NCI-H2196 treated with DMSO at 0.1 percent for 48 hours (cell line): ENCODE data around the gene DYRK1A.

Experiments
- DNase-seq: peaks from one replicate; lab custom pipeline; 2025; ENCODE audit not compliant: unreplicated experiment; lab: John Stamatoyannopoulos, UW

Gene DYRK1A

GRCh38 chr21:37384416-37384815 lies 17.8 kb downstream of the DYRK1A start:
- no peak for DNase-seq

DNA sequence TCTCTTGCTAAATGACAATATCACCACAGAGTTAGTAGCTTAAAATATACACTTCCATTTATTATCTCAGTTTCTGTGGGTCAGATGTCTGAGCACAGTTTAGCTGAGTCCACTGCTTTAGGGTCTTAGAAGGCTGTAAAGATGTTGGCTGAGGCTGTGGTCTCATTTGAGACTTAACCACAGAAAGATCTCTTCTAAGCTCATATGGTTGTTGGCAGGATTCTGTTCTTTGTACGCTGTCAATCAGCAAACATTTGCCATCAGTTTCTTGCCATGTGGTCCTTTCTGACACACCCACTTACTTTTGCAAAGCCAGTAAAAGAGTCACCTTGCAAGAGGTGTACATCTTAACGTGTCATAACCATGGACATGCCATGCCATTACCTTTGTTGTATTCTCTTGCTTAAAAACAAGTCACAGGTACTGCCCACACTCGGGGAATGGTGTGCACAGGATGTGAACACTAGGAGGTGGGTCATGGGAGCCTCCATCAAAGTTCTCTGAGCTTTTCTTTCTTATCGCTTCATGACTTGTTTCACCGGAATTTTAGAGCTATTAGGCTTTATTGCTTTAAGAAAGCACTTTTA lies 18.7 kb downstream of the DYRK1A start:
- no peak for DNase-seq

- DNase-seq, result no peak
Observed at GRCh38 chr21:37386151-37386550, 19.6 kb downstream of the DYRK1A start.

- no peak for DNase-seq
Observed at GRCh38 chr21:37389456-37389855, 22.9 kb downstream of the DYRK1A start.

DNA sequence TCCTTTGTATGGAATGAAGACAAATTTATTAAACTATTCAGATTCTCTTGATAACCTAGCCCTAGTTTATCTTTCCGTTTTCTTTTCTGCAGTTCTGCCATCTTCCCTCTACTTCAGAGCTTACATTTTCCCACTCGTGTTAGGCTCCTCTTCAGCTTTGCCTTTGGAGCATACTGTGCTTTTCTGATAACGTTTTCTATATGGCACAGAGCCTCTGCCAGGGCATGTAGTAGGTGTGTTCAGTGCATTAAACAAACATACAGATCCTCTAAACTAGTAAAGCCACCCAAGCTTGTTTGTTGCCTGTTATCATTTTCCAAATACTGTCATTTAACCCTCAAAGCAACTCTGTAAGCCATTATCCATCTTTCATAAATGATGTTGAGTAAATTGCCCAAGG lies 25.1 kb downstream of the DYRK1A start:
- no peak for DNase-seq

DNA sequence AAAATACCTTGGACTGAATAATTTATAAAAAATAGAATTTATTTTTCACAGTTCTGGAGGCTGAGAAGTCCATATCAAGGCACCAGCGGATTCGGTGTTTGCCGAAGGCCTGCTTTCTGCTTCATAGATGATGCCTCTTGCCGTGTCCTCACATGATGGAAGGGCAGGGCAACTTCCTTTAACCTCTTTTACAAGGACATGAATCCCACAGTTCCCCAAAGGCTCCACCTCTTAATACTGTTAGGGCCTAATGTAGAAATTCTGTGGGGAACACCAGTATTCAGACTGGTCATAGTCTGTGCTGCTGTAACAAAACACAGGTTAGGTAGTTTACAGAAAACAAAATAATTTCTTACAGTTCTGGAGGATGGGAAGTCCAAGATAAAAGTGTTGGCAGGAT lies 25.9 kb downstream of the DYRK1A start:
- no peak for DNase-seq

GRCh38 chr21:37393030-37393429 lies 26.5 kb downstream of the DYRK1A start:
- no peak for DNase-seq

DNA sequence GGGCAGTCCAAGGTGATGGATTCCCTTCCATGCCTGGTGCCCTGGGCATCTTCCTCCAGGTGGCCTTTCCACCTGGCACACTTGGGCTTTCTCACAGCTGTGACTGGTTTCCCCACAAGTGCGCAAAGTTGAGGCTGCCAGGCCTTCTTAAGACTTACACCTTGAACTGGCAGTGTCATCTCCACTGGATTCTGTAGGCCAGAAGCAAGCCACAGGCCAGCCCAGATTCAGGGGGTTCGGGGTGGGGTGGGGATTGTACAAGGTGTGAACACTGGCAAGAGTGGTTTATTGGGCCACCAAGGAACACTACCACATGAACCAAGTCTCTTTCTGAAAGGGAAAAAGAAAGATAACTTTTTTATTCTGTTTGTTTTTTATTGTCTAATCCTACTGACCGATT lies 27.2 kb downstream of the DYRK1A start:
- no peak for DNase-seq

DNA sequence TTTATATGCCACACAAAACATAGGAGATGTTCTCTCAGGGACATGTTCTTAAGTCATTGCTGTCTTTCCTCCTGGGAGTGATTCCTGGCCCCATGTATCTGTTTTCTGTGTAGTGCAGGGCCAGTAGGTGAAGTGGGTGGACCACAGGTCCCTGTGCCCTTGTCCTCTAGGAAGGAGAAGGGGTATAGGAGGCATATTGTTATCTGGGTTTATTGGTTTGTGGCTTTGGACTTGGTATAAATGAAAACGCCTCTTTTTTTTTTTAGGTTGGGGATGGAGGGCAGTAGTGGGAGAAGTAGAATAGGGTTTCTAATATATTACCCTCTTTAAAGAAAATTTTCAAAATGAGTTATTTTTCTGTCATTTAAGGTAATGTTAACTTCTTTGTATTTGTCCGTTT lies 29.4 kb downstream of the DYRK1A start:
- no peak for DNase-seq

DNA sequence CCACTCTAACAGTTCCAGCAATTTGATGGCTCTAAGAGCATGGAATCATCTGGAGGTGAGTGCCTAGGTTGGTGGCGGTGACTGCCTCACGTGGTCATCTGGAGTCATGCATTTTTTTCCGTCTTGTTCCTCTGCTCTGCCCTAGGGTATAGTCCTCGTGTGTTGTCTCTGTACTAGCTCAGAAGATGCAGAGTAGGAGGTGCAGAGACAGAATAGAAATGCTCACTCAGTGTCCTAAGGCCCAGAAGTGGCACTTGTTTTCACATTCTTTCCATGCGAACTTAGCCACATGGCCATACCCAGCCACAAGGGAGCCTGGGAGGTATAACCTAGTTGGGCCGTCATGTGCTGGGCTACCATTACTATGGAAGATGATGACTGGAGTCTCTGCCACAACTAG lies 30.3 kb downstream of the DYRK1A start:
- DNase-seq, result no peak

DNA sequence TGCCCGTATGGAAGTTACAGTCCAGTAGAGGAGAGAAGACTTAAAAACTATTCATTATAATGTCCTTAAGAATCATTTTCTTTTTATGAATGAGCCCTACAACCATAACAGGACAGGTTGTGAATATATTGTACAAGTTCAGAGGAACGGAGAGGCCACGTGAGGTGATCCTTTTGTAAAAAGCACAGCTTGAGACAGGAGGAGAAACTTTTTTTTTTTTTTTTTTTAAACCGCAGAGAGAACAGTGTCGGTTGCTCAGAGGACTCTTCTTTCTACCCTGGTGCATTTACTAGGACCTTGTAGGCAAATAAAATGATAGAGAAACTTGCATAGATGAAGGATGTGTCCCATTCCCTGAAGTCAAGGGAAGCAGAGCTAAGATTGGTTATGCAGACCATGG lies 32.1 kb downstream of the DYRK1A start:
- DNase-seq, result no peak

DNA sequence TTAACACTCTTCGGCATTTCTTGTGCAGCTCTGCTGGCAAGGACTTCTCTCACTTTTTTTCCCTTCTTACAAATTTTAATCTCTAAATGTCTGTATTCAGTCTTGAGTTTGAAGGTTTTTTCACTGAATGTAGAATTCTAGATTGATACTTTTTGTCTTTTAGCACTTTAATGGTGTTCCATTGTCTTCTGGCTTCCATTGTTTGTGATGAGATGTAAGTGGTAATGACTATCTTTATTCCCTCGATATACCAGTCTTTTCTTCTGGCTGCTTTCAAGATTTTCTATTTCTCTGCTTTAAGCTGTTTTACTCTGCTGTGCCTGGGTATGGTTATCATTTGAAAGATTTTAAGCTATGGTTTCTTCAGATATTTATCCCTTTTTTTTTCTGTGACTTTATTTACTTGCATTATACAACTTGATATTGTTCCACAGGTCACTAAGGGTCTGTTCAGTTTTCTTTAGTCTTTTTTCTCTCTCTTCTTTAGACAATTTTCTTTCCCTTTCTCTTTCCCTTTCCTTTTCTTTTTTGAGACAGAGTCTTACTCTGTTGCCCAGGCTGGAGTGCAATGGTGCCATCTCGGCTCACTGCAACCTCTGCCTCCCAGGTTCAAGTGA lies 35.8 kb downstream of the DYRK1A start:
- DNase-seq, result no peak

GRCh38 chr21:37405629-37406028 lies 39.1 kb downstream of the DYRK1A start:
- DNase-seq, result no peak

- no peak for DNase-seq
Observed at GRCh38 chr21:37407719-37408420, 41.3 kb downstream of the DYRK1A start.

DNA sequence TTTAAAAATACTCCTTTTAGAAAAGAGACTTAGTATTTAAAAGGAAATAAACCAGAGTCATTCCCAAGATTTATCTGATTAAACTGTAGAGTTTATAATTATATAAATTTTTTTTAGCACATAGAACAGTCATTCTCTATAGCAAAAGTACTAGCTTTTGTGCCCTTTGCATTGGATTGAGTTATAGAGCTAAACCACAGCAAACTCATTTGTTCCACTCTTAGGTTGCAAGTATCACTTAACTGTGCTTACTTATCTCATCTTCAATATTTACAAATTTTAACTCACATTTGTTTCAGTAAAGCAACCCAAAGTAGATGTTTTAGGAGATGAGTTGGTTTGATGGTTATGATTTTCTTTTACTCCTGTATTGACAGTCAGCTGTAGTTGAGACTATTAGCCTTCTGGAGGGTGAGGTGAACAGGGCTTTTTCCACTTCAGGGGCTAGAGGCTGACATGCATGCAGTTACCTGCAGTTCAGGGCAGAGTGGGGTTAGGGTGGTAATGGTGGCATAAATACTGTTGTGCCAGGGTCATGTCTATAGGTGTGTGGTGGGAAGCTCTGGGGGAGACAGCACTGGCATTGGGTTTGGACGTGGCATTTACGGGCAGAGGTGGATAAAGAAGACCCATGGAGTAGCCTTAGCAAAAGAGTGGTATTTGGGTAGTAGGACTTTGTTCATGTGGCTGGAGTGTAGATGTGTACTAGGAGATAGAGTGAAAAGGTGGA lies 42.1 kb downstream of the DYRK1A start:
- no peak for DNase-seq

DNA sequence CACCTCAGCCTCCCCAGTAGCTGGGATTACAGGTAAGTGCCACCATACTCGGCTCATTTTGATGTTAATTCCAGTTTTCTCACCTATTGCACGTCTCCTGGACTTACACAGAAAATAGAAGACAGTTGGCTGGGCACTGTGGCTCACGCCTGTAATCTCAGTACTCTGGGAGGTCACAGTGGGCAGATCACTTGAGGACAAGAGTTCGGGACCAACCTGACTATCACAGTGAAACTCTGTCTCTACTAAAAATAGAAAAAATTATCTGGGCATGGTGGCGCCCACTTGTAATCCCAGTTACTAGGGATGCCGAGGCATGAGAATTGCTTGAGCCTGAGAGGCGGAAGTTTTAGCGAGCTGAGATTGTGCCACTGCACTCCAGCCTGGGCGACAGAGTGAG lies 44.1 kb downstream of the DYRK1A start:
- no peak for DNase-seq

DNA sequence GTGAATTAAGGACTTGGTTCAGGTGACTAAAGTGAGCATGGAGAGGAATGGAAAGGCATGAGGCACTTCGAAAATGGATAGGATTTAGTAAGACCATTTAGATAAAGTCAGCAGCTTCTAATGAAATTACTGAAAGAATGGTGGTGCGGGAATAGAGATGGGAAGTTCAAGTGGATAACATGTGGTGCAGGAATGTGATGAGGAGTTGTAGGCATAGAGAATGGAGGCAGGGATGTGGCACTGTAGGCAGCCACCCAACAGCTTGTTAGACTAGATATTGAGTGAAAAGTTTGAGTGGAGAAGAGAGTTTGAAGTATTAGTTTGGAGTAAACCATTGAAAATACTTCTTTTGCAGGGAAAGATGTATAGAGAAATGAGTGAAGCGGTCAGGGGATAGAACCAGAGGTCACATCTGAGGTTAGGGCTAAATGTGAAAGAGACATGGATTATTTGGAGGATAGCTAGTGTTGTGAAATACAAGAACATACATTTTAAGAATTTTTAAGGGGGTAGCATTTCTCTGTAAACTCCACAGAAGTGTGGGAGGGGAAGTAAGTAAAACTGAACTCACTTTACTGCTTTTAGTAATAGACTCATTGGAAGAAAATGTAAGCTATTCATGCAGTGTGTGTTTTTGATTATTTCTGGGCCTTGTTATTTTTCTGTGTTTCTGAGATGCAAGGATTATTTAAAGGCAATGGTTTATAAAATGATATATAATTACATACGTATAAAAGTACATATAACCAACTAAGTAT lies 46.2 kb downstream of the DYRK1A start:
- no peak for DNase-seq

- no peak for DNase-seq
Observed at GRCh38 chr21:37413553-37414291, 47.1 kb downstream of the DYRK1A start.

DNA sequence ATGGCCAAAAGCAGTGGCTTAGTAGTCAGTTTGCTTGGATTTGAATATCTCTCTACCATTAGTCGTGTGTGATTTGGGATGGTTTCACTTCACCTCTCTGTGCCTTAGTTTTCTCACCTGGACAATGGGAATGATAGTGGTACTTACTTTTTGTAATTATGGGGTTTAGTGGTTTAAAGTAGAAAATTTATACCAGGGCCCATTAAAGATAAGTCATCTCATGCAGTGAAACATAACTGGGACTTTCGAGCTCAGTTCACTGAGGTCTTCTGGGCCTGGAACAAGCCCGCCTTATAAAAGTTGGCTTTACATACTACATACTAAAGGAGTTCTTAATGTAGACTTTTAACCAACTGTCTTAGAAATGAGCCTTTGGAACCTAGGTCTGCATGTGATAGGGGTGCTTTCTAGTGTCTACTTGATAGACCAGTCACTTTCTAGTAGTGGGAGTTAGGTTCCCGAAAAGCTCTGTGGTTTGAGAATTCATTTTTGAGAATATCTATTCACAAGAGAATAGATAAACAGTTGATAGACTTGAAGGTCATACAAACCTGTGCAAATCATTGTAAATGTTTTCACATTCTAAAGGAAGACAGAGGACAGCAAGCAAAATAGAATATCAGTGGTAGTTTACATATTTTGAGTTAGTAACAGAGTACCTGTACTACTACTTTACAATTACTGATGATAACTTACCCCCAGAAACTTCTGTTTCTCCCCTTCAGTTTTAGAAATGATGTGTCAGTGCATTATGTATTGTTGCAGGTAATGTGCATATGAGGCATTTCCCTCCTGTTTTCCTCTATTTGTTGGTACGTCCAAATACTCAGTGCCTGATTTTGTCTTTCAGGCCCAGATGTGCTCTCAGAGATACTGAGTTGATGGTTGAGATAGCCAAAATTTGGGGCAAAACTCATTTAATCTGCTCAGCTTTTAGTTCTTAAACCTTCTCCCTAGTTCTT lies 48.0 kb downstream of the DYRK1A start:
- no peak for DNase-seq
